HEK293 (cell line): Measurements from ENCODE around the gene ACAD11.

Experiments used
- CTCF ChIA-PET: fragments of 350-600 bp; formaldehyde crosslinking; extraction: SDS; loops from one replicate; lab custom pipeline; 2021; ENCODE audit warnings: antibody characterized with exemption; lab: Yijun Ruan, JAX
- POLR2A ChIA-PET: fragments of 300-600 bp; formaldehyde crosslinking; extraction: SDS; loops from one replicate; lab custom pipeline; 2020; ENCODE audit warnings: antibody characterized with exemption, inconsistent platforms; lab: Yijun Ruan, JAX
- H3K27ac ChIP-seq: fragments of 200-500 bp; sonication (Bioruptor generic); 2 replicates; pipeline ENCODE4 v1.5.1; 2014; ENCODE audit warnings: low read depth, low read length, control low read depth, inconsistent platforms; ENCODE audit errors: extremely low read depth
- H3K36me3 ChIP-seq, 2 experiments: fragments of 200-500 bp in 1 of 2; sonication (Bioruptor generic) in 1 of 2; 1 replicate in 1 of 2; 2 replicates in 1 of 2; pipeline ENCODE4 v1.5.1; 2014 to 2017; ENCODE audit warnings: inconsistent platforms in 2 of 2, low read length in 2 of 2; ENCODE audit not compliant: control insufficient read depth in 2 of 2, insufficient read depth in 1 of 2
- H3K4me1 ChIP-seq: fragments of 200-500 bp; sonication (Bioruptor generic); 2 replicates; pipeline ENCODE4 v1.5.1; 2014; ENCODE audit warnings: mild to moderate bottlenecking, low read length, inconsistent platforms; ENCODE audit not compliant: control insufficient read depth, insufficient read depth
- H3K4me3 ChIP-seq: 2 replicates; pipeline ENCODE4 v1.5.1; 2011; ENCODE audit warnings: low read depth, mild to moderate bottlenecking, control low read depth, low read length, moderate library complexity
- H3K9me3 ChIP-seq: fragments of 200-500 bp; sonication (Bioruptor generic); 2 replicates; pipeline ENCODE4 v1.5.1; 2014; ENCODE audit warnings: low read depth, low read length, inconsistent platforms; ENCODE audit not compliant: control insufficient read depth, insufficient read depth
- FEZF1 ChIP-seq: fragments of 450-650 bp; formaldehyde crosslinking; IDR thresholded peaks from 2 replicates; pipeline ENCODE4 v1.5.1; 2016; ENCODE audit warnings: missing biosample characterization, missing genetic modification characterization
- KLF8 ChIP-seq: fragments of 450-650 bp; formaldehyde crosslinking; IDR thresholded peaks from 2 replicates; pipeline ENCODE4 v1.5.1; 2016; ENCODE audit warnings: missing biosample characterization, missing genetic modification characterization
- SP7 ChIP-seq: fragments of 450-650 bp; formaldehyde crosslinking; IDR thresholded peaks from 2 replicates; pipeline ENCODE4 v1.5.1; 2016; ENCODE audit warnings: missing biosample characterization, missing genetic modification characterization
- ZBTB1 ChIP-seq: fragments of 450-650 bp; formaldehyde crosslinking; IDR thresholded peaks from 2 replicates; pipeline ENCODE4 v1.5.1; 2016; ENCODE audit warnings: missing biosample characterization, missing genetic modification characterization
- ZNF138 ChIP-seq: fragments of 450-650 bp; formaldehyde crosslinking; IDR thresholded peaks from 2 replicates; pipeline ENCODE4 v1.5.1; 2016; ENCODE audit warnings: missing biosample characterization, missing genetic modification characterization, borderline replicate concordance
- ZNF26 ChIP-seq: fragments of 450-650 bp; formaldehyde crosslinking; IDR thresholded peaks from 2 replicates; pipeline ENCODE4 v1.5.1; 2016; ENCODE audit warnings: missing biosample characterization, missing genetic modification characterization
- ZNF37A ChIP-seq: fragments of 450-650 bp; IDR thresholded peaks from 2 replicates; pipeline ENCODE4 v1.5.1; 2018; ENCODE audit warnings: missing biosample characterization, missing genetic modification characterization
- ZNF391 ChIP-seq: fragments of 450-650 bp; formaldehyde crosslinking; IDR thresholded peaks from 2 replicates; pipeline ENCODE4 v1.5.1; 2016; ENCODE audit warnings: low read depth, missing biosample characterization, missing genetic modification characterization, borderline replicate concordance
- ZNF404 ChIP-seq: fragments of 450-650 bp; formaldehyde crosslinking; IDR thresholded peaks from 2 replicates; pipeline ENCODE4 v1.5.1; 2017; ENCODE audit warnings: missing biosample characterization, missing genetic modification characterization
- ZNF423 ChIP-seq: fragments of 450-650 bp; formaldehyde crosslinking; IDR thresholded peaks from 2 replicates; pipeline ENCODE4 v1.5.1; 2016; ENCODE audit warnings: missing biosample characterization, missing genetic modification characterization
- ZNF518A ChIP-seq: fragments of 450-650 bp; formaldehyde crosslinking; conservative IDR thresholded peaks from 2 replicates; pipeline ENCODE4 v1.5.1; 2016; ENCODE audit warnings: low read depth, missing biosample characterization, missing genetic modification characterization
- ZNF660 ChIP-seq: fragments of 450-650 bp; IDR thresholded peaks from 2 replicates; pipeline ENCODE4 v1.5.1; 2018; ENCODE audit warnings: missing biosample characterization, mild to moderate bottlenecking, missing genetic modification characterization
- ZNF792 ChIP-seq: fragments of 450-650 bp; formaldehyde crosslinking; IDR thresholded peaks from 2 replicates; pipeline ENCODE4 v1.5.1; 2016; ENCODE audit warnings: missing biosample characterization, missing genetic modification characterization
- ZSCAN4 ChIP-seq: fragments of 450-650 bp; formaldehyde crosslinking; IDR thresholded peaks from 2 replicates; pipeline ENCODE4 v1.5.1; 2017; ENCODE audit warnings: missing biosample characterization, missing genetic modification characterization

Gene ACAD11

GRCh38 chr3:132654190-132654589 is 5.4 kb downstream of the ACAD11 start:
- Histone ChIP-seq H3K27ac (no peak overlapping the region), H3K4me3 (no peak overlapping the region), H3K4me1 (no peaks in the 10 kb centered on the region), H3K36me3 (no peaks in the 10 kb centered on the region), H3K9me3 (no peaks in the 10 kb centered on the region)
- POLR2A ChIA-PET, result no interaction called here
- CTCF ChIA-PET, result interaction anchor here (0.6 kb wide), 1 partner anchor 520 kb away, joined by 3 read pairs; no protein-coding TSS in a partner anchor
- TF ChIP-seq SP7 (tag by site-specific recombination) (peak; percentile 57; the same call in 1 of the 2 replicates), ZNF37A (tag by site-specific recombination) (no peak), ZNF660 (tag by site-specific recombination) (no peak), ZNF138 (tag by site-specific recombination) (no peak), ZBTB1 (tag by site-specific recombination) (no peak), ZSCAN4 (tag by site-specific recombination) (no peak), ZNF26 (tag by site-specific recombination) (no peak)

- ChIA-PET POLR2A (interaction anchor here (0.5 kb wide), 1 partner anchor 120 kb away, joined by 3 read pairs; no protein-coding TSS in a partner anchor), CTCF (interaction anchor here (1.2 kb wide), 1 partner anchor 117 kb away, joined by 4 read pairs; no protein-coding TSS in a partner anchor)
- H3K4me3 ChIP-seq, result no peak overlapping the region
- no peaks in the 10 kb centered on the region for H3K4me1 ChIP-seq
- H3K36me3 ChIP-seq, result no peaks in the 10 kb centered on the region
- TF ChIP-seq ZNF518A (tag by site-specific recombination) (no peak), FEZF1 (no peak), ZNF792 (tag by site-specific recombination) (no peak)
- no peak overlapping the region for H3K27ac ChIP-seq
- no peaks in the 10 kb centered on the region for H3K9me3 ChIP-seq
Observed at GRCh38 chr3:132652640-132653270, 6.9 kb downstream of the ACAD11 start.

- POLR2A ChIA-PET, result no interaction called here
- CTCF ChIA-PET, result no interaction called here
Observed at GRCh38 chr3:132650153-132650552, 9.5 kb downstream of the ACAD11 start.

More at GRCh38 chr3:132650153-132650552, 9.5 kb downstream of the ACAD11 start:
- H3K9me3 ChIP-seq, result no peaks in the 10 kb centered on the region
- no peaks in the 10 kb centered on the region for H3K4me1 ChIP-seq
- no peak for TF ChIP-seq ZNF391 (tag by site-specific recombination)
- no peak for TF ChIP-seq KLF8 (tag by site-specific recombination)
- no peak for TF ChIP-seq ZNF423
- TF ChIP-seq ZNF404, result no peak
- no peak overlapping the region for H3K27ac ChIP-seq
- no peak overlapping the region for H3K4me3 ChIP-seq
- no peaks in the 10 kb centered on the region for H3K36me3 ChIP-seq
